Esophagus muscularis mucosa (tissue), 4 donors: ENCODE measurements around the gene ALDH3A2. TPM values are rescaled to one million over a fixed set of nuclear protein-coding genes. Genes with fewer than 3 reads are reported as not detected.

Source experiments
- DNase-seq: peaks from one replicate; pipeline ENCODE4 v3.0.0-alpha.2; 2017; ENCODE audit errors: extremely low spot score
- H3K27ac ChIP-seq, 4 donors: fragments of 200-600 bp; sonication (generic); replicated peaks in 1 of 4; 1 replicate in 3 of 4; 2 replicates in 1 of 4; pipeline ENCODE4 v1.5.1; 2016 to 2019; ENCODE audit warnings: mild to moderate bottlenecking in 1 of 4
- H3K27me3 ChIP-seq, 4 donors: fragments of 200-600 bp; sonication (generic); one replicate each; pipeline versions ENCODE4 v1.5.1 to v1.6.0; 2016 to 2019
- H3K36me3 ChIP-seq, 4 donors: fragments of 200-600 bp; sonication (generic); one replicate each; pipeline ENCODE4 v1.5.1; 2016 to 2019
- H3K4me1 ChIP-seq, 4 donors: fragments of 200-600 bp; sonication (generic); one replicate each; pipeline ENCODE4 v1.5.1; 2016 to 2019
- H3K4me3 ChIP-seq, 4 donors: fragments of 200-600 bp; sonication (generic); 1 replicate in 2 of 4; 2 replicates in 2 of 4; pipeline ENCODE4 v1.5.1; 2016 to 2019; ENCODE audit warnings: mild to moderate bottlenecking in 4 of 4, moderate library complexity in 1 of 4
- H3K9me3 ChIP-seq, 4 donors: fragments of 200-600 bp; sonication (generic); 1 replicate in 3 of 4; 2 replicates in 1 of 4; pipeline ENCODE4 v1.5.1; 2016 to 2019
- EP300 ChIP-seq: sonication (generic); formaldehyde crosslinking; IDR thresholded peaks from one replicate; pipeline ENCODE4 v1.6.1; 2017; ENCODE audit warnings: antibody characterized with exemption
- POLR2A ChIP-seq: fragments of 450-650 bp; IDR thresholded peaks from one replicate; pipeline ENCODE4 v1.6.1; 2017; ENCODE audit warnings: antibody characterized with exemption, moderate library complexity, mild to moderate bottlenecking, low read depth
- POLR2AphosphoS5 ChIP-seq, 2 donors: sonication (generic); formaldehyde crosslinking; IDR thresholded peaks; one replicate each; pipeline ENCODE4 v1.6.1; 2017; ENCODE audit warnings: antibody characterized with exemption in 2 of 2
- WGBS: methylation state at CpG from one replicate; pipeline ENCODE4 v1.1.5; 2018; 5-methylcytosine and 5-hydroxymethylcytosine counted together
- intact Hi-C: fragments of 100-400 bp; cut with DNase I; formaldehyde crosslinking; loops from one replicate; pipeline ENCODE4 v1.15.1; 2023
- total RNA-seq, 4 donors: library from RNA; depleted of rRNA; stranded (reverse); fragments of >200 nt; gene quantifications; one replicate each; pipeline versions ENCODE4 v1.1.0 to v1.2.1, GENCODE V29; 2016
- TF ChIP-seq, protein P1 (sequence below), 3 experiments: fragments of 200-600 bp in 2 of 3; fragments of 450-650 bp in 1 of 3; sonication (generic) in 2 of 3; IDR thresholded peaks; one replicate each; pipeline ENCODE4 v1.5.1; 2017 to 2019; ENCODE audit warnings: antibody characterized with exemption in 3 of 3, mild to moderate bottlenecking in 2 of 3, moderate library complexity in 1 of 3

ALDH3A2 gene
- total RNA-seq, 4 donors from 2014 or later = 104 to 182 (median 115) TPM

DNA sequence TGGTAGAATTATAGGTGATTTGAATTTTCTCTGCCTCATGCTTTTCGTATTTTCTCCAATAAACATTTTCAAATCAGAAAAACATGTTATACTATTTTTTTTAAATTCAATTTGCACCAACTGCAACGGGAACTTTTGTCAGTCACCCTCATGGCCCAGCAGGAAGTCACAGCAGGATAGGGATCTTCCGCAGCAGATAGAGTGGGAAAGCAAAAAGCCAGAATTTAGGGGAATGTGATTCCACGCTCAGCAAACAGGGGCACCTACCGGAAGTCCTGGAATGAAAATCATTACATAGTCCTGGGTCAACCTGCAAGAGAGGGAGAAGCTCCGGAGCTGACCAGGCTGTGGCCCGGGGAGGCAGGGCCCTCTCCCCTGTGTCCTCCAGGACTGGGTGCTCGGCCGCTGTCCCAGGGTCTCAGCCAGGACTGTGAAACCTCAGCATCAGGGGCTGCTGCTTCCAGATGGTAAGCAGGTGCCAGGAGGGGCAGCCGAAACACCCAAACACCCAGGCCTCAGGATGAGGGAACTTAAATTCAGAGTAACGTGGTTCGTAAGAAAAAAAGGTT, 64.0 kb downstream of the ALDH3A2 start:
- Histone ChIP-seq H3K27me3 (no peaks in the 10 kb centered on the region), H3K27ac (no peak overlapping the region), H3K4me3 (no peak overlapping the region), H3K4me1 (no peaks in the 10 kb centered on the region), H3K36me3 (no peaks in the 10 kb centered on the region), H3K9me3 (no peaks in the 10 kb centered on the region)
- 88% methylated on average over 12 of the region's 12 CpGs for WGBS
- intact Hi-C loops = no loop called here
- no peak for DNase-seq
- TF ChIP-seq POLR2A = no peak
- TF ChIP-seq, protein P1, sequence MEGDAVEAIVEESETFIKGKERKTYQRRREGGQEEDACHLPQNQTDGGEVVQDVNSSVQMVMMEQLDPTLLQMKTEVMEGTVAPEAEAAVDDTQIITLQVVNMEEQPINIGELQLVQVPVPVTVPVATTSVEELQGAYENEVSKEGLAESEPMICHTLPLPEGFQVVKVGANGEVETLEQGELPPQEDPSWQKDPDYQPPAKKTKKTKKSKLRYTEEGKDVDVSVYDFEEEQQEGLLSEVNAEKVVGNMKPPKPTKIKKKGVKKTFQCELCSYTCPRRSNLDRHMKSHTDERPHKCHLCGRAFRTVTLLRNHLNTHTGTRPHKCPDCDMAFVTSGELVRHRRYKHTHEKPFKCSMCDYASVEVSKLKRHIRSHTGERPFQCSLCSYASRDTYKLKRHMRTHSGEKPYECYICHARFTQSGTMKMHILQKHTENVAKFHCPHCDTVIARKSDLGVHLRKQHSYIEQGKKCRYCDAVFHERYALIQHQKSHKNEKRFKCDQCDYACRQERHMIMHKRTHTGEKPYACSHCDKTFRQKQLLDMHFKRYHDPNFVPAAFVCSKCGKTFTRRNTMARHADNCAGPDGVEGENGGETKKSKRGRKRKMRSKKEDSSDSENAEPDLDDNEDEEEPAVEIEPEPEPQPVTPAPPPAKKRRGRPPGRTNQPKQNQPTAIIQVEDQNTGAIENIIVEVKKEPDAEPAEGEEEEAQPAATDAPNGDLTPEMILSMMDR (IDR thresholded peaks at IDR 0.05) = no peak
- no peak for TF ChIP-seq EP300
- no peak for TF ChIP-seq POLR2AphosphoS5 (IDR thresholded peaks at IDR 0.05)

DNA sequence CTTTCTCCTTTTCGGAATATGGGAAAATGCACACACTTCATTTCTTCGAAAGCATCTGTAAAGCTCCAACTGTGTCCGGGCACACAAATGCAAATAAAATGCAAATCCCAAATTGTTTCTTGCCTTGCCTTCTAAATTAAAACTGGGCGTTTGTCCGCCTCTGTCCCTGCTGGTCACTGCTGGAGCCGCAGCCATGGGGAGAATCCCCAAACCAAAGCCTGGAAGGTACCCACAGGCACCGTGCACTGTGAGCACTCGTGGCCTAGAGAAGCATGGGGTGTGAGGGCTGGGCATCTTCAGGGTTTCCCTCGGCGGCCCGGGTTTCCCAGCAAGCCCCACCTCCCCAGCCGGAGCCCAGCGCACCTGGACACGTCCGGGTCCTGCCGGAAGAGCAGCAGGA, 64.9 kb downstream of the ALDH3A2 start:
- no peaks in the 10 kb centered on the region for H3K36me3 ChIP-seq
- H3K9me3 ChIP-seq = no peaks in the 10 kb centered on the region
- no peaks in the 10 kb centered on the region for H3K4me1 ChIP-seq
- intact Hi-C loops = no loop called here
- 84% methylated on average over 12 of the region's 16 CpGs for WGBS
- H3K27ac ChIP-seq = no peak overlapping the region
- H3K27me3 ChIP-seq = no peaks in the 10 kb centered on the region
- DNase-seq = no peak
- TF ChIP-seq, protein P1 (IDR thresholded peaks at IDR 0.05) = no peak
- TF ChIP-seq EP300 (no peak), POLR2A (no peak), POLR2AphosphoS5 (IDR thresholded peaks at IDR 0.05) (no peak)
- no peak overlapping the region for H3K4me3 ChIP-seq

DNA sequence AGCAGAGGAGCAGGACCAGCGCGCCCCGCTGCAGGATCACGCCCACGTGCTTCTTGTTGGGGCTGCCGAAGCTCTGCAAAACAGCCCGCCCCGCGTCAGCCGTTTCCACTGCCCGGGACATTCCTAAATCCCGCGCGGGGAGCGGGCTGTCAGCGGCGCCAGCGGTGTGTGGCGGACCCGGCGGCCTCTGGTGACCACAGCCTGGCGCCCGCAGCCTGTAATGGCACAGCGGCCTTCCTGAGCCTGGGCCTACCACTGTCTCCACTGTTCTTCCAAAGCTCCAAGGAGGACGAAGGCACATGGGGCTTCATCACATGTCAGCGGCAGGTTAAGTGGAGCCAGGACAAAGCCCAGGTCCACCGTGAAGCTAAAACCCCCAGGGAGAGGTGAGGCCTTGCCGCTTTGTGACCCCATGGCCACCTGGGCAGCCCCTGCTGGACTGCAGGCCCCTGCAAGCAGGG, 65.4 kb downstream of the ALDH3A2 start:
- DNase-seq = no peak
- Histone ChIP-seq H3K36me3 (no peaks in the 10 kb centered on the region), H3K27ac (no peak overlapping the region), H3K4me1 (no peaks in the 10 kb centered on the region), H3K9me3 (no peaks in the 10 kb centered on the region), H3K4me3 (no peak overlapping the region), H3K27me3 (no peaks in the 10 kb centered on the region)
- intact Hi-C loops = no loop called here
- TF ChIP-seq, protein P1 (IDR thresholded peaks at IDR 0.05) = no peak
- TF ChIP-seq EP300 (no peak), POLR2AphosphoS5 (IDR thresholded peaks at IDR 0.05) (no peak), POLR2A (no peak)
- WGBS = 90% methylated on average over 20 of the region's 28 CpGs

DNA sequence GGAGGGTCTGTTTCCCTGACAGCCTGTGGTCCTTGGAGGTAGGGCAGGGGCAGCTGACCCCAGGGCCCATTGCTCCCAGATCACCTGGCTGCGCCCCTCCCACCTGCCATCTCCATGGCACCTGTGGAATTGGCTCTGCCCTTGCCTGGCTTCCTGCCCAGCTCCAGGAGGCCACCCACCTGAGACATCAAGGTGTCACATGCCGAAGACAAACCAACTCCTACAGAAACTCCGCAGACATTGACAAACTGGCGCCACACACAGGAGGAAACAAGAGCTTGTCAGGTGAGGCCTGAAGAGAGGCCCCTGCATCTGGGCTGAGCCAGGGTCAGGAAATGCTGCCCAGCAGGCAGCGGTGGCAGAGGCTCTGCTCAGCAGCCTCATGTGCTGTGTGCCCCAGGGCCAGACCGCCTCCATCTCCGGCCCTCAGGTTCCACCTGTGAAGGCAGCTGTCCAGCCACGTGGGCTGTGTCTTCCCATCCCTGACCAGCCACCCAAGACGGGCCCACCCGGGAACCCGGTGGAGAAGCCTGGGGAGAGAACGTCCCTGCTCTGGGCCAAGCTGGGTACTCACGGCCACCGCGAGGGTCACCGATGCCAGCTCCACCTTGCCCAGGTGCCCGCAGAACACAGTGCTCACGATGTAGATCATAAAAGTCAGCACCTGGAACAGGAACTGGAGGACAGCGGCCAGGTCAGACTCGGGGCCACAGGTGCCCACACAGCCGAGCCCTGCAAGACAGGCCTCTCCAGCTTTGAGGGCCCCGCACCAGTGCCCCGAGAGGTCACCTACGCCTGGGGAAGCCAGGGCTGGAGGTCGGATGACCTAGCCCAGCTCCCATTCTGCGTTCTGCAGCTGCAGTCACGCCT, 66.2 kb downstream of the ALDH3A2 start:
- H3K27me3 ChIP-seq = no peaks in the 10 kb centered on the region
- H3K27ac ChIP-seq = no peak overlapping the region
- TF ChIP-seq, protein P1 (IDR thresholded peaks at IDR 0.05) = no peak
- TF ChIP-seq POLR2A (no peak), EP300 (no peak), POLR2AphosphoS5 (IDR thresholded peaks at IDR 0.05) (no peak)
- H3K9me3 ChIP-seq = no peaks in the 10 kb centered on the region
- DNase-seq = no peak
- no peaks in the 10 kb centered on the region for H3K4me1 ChIP-seq
- intact Hi-C loops = no loop called here
- 94% methylated on average over 11 of the region's 27 CpGs for WGBS
- H3K4me3 ChIP-seq = no peak overlapping the region
- no peaks in the 10 kb centered on the region for H3K36me3 ChIP-seq
